Measurements from ENCODE around the gene PUM2.

PUM2 gene

GRCh38 chr2:20361893-20362292 lies 11.2 kb upstream of the PUM2 start:
- DNase-seq (ENCODE audit: insufficient read length, low spot score): no peak
- TF ChIP-seq, protein P1, sequence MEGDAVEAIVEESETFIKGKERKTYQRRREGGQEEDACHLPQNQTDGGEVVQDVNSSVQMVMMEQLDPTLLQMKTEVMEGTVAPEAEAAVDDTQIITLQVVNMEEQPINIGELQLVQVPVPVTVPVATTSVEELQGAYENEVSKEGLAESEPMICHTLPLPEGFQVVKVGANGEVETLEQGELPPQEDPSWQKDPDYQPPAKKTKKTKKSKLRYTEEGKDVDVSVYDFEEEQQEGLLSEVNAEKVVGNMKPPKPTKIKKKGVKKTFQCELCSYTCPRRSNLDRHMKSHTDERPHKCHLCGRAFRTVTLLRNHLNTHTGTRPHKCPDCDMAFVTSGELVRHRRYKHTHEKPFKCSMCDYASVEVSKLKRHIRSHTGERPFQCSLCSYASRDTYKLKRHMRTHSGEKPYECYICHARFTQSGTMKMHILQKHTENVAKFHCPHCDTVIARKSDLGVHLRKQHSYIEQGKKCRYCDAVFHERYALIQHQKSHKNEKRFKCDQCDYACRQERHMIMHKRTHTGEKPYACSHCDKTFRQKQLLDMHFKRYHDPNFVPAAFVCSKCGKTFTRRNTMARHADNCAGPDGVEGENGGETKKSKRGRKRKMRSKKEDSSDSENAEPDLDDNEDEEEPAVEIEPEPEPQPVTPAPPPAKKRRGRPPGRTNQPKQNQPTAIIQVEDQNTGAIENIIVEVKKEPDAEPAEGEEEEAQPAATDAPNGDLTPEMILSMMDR (IDR thresholded peaks at IDR 0.05; ENCODE audit: insufficient read depth, missing control alignments): no peak
- no peak for FAIRE-seq

DNA sequence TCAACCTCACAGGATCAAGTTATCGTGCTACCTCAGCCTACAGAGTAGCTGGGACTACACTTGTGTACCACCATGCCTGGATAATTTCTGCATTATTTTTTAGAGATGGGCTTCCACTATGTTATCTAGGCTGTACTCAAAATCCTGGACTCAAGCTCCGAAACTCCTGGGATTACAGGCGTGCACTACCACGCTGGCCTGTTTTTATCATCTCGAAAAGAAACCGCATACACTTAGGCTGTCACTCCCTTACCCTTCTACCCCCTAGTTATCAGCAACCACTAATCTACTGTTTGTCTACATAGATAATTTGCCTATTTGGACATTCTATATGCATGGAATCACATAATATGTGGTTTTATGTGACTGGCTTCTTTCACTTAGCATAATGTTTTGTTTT lies 8.5 kb upstream of the PUM2 start:
- FAIRE-seq: no peak

GRCh38 chr2:20357638-20358389 lies 7.2 kb upstream of the PUM2 start:
- no peak for FAIRE-seq
- no peak for DNase-seq (ENCODE audit: insufficient read length, low spot score)
- TF ChIP-seq, protein P1 (IDR thresholded peaks at IDR 0.05; ENCODE audit: insufficient read depth, missing control alignments): no peak

More for the DNA sequence above, 8.5 kb upstream of the PUM2 start:
- TF ChIP-seq, protein P1 (IDR thresholded peaks at IDR 0.05; ENCODE audit: insufficient read depth, missing control alignments): no peak
- DNase-seq (ENCODE audit: insufficient read length, low spot score): no peak

- no peak for FAIRE-seq
- DNase-seq (ENCODE audit: insufficient read length, low spot score): no peak
Measured at GRCh38 chr2:20356042-20356441, 5.4 kb upstream of the PUM2 start.

GRCh38 chr2:20355131-20355530 lies 4.5 kb upstream of the PUM2 start:
- no peak for FAIRE-seq
- no peak for DNase-seq (ENCODE audit: insufficient read length, low spot score)
- TF ChIP-seq, protein P1 (IDR thresholded peaks at IDR 0.05; ENCODE audit: insufficient read depth, missing control alignments): no peak

More at GRCh38 chr2:20356042-20356441, 5.4 kb upstream of the PUM2 start:
- TF ChIP-seq, protein P1 (IDR thresholded peaks at IDR 0.05; ENCODE audit: insufficient read depth, missing control alignments): no peak

DNA sequence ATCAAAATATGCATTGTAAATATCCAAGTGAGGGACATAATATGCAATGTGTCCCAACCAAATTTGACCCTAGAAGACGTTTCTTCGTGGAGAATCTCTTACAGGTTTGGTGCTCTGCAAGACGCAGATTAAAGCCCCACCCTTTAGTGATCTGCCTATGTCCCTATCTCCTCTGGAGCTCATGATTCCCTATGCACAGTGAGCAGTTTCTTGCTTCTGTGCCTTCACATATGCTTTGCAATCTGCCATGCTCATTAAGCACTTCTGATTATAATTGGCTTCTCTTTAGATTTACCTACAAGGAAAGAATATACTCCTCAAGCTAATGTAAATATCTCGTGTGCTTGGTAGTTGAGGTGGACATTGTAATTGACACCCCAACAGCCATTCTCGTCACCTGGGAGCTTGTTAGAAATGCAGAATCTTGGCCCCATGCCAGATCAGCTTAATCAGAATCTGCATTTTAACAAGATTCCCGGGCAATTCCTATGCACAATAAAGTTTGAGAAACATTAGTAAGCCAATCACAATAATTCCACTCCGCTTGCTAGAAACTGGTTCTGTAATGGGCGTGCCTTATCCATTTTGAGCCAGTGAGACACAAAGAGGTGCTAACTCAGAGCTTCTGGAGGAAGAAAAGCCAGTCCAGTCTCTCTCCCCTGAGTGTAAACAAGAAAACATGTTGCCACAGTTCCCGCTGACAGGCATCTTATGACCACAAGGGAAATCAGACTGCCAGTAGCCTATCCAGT lies 2.8 kb upstream of the PUM2 start:
- TF ChIP-seq, protein P1 (IDR thresholded peaks at IDR 0.05; ENCODE audit: insufficient read depth, missing control alignments): no peak
- DNase-seq (ENCODE audit: insufficient read length, low spot score) (no peak), FAIRE-seq (no peak)
